Mononuclear cell (primary cell): ENCODE measurements around the gene SDK2. TPM values are rescaled to one million over a fixed set of nuclear protein-coding genes. Genes with fewer than 3 reads are reported as not detected.

ENCODE experiments used
- H3K27me3 ChIP-seq: 2 replicates; pipeline ENCODE4 v1.6.0; 2011; ENCODE audit warnings: low read length, control low read depth; ENCODE audit not compliant: insufficient read depth
- H3K4me1 ChIP-seq: 2 replicates; pipeline ENCODE4 v1.5.1; 2011; ENCODE audit warnings: mild to moderate bottlenecking, low read length, control low read depth; ENCODE audit not compliant: insufficient read depth
- H3K4me3 ChIP-seq: 2 replicates; pipeline ENCODE4 v1.5.1; 2011; ENCODE audit warnings: mild to moderate bottlenecking, low read length, moderate library complexity
- H3K9me3 ChIP-seq: 2 replicates; pipeline ENCODE4 v1.5.1; 2011; ENCODE audit warnings: low read depth, mild to moderate bottlenecking, control low read depth, low read length
- total RNA-seq: library from RNA; depleted of rRNA; stranded (reverse); fragments of >200 nt; gene quantifications from one replicate; pipeline ENCODE4 v1.2.3, GENCODE V29; 2012

SDK2 gene
- total RNA-seq, 1 donor: 2.0 TPM

DNA sequence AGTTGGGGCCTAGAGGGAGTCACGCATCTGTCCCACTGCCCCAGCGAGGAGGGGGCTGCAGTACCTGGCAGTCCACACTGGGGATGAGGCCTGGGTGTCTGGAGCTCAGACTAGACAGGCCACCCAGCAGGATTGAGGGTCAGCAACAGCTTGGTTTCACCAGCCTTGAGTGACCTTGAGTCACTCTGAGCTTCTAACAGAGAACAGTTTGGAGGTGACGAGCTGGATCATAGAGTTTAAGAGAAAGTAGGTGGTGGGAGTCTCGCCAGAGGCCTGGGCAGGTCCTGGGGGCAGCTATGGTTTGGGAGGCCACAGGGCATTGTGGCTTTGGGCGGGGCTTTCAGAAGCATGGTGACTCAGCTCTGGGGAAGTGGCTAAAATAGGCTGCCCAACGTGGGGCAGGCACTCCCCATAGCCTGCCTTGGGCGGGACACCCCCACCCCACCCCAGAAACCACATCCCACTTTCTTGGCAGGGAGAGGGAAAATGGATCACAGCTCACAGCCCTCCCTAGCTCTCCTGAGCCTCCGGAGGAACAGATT lies 352.9 kb downstream of the SDK2 start:
- no peaks in the 10 kb centered on the region for H3K9me3 ChIP-seq
- no peak overlapping the region for H3K4me3 ChIP-seq
- peaks cover 38% of the 10 kb centered on the region for H3K4me1 ChIP-seq
- H3K27me3 ChIP-seq: no peaks in the 10 kb centered on the region

DNA sequence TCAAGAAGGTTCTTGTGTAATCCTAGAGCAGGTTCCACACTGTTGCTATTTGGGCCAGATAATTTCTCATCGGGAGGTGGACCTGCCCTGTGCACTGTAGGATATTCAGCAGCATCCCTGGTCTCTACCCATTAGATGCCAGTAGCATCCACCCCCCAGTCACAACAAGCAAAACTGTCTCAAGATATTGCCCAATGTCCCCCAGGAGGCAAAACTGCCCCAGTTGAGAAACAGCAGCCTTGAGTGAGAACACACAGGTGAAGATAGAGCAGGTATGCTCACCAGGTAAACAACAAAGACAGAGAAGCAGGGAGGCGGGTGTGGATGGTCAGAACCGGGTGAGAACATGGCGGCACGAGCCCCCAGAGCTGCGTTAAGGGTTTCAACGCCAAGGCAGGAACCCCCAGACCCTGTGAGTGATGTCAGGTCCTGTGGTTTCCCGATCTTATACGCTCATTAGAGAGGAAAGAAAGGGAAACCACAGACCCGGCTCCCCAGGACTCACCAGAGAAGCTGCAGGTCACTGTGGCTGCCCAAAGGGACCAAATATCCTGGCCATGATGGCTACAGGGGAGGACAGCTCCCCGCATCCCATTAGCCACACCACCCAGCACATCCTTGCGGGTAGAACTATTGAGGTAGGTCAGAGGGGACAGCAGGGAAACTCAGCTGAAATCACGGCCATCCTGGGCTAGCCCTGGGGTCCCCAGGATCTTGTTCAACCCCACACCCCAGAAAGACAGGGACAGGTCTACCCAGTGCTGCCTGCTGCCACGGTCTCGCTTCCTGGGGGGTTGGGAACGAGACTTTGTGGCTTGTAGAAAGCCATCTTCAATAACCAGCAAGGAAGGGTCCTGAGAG lies 353.6 kb downstream of the SDK2 start:
- peaks cover 38% of the 10 kb centered on the region for H3K4me1 ChIP-seq
- H3K27me3 ChIP-seq: no peaks in the 10 kb centered on the region
- no peaks in the 10 kb centered on the region for H3K9me3 ChIP-seq
- H3K4me3 ChIP-seq: no peak overlapping the region

DNA sequence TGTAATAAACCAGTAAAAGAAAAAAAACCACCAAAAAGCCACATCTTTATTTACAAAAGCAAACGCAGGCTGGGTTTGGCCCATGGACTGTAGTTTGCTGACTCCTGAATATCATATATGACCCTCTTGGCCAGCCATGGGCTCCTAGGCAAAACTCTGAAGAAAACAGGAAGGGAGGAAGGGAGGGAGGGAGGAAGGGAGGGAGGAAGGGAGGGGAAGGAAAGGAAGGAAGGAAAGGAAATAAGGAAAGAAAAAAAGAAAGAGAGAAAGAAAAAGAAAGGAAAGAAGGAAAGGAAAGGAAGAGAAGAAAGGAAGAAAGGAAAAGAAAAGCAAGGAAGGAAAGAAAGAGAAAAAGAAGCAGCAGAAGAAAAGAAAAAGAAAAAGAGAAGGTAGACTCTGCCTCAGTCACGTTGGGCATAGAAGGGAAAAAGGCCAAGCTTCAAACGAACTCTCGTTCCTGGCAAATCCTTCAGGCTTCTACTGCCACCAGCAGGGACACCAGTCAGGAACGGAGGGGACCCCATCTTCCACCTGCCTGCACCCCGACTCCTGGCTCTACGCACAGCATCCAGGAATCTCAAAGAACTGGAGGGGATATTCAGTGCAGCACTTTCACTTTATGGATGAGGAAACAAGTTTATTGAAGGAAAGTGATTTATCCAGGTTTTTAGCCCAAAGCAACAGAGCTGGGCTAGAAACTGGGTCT lies 354.5 kb downstream of the SDK2 start:
- Histone ChIP-seq H3K4me1 (peaks cover 38% of the 10 kb centered on the region), H3K9me3 (no peaks in the 10 kb centered on the region), H3K4me3 (no peak overlapping the region), H3K27me3 (no peaks in the 10 kb centered on the region)

DNA sequence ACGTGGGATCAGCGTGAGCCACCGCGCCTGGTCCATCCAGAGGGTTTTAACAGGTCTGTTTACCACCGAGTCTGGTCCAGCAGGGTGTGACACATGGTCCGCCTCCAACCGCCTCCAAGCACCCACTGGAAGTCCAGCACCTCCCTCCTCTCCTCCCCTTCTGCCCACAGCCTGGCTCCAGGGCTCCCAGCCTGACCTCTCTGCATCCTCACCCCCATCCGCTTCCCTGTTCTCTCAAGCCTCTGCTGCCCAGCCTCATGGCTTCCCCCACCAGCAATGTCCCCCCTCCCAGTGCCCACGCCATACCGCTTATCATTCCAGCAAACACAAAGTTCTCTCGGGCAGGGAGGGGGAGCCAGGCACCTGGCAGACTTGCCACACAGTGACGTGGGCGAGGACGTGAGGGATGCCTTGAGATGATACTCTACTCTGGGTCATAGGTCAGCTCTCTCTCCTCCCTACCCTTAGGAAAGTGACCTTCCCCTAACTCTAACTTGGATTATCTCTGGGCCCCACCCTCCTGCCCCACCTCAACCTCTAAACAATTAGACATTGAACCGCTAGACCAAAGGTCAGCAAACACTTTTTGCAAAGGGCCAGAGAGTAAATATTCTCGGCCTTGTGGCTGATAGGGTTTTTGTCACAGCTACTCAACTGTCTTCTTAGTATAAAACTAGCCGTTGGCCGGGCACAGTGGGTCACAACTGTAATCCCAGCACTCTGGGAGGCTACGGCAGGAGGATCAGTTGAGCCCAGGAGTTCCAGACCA lies 355.5 kb downstream of the SDK2 start:
- peaks cover 38% of the 10 kb centered on the region for H3K4me1 ChIP-seq
- no peak overlapping the region for H3K4me3 ChIP-seq
- H3K9me3 ChIP-seq: no peaks in the 10 kb centered on the region
- H3K27me3 ChIP-seq: no peaks in the 10 kb centered on the region

DNA sequence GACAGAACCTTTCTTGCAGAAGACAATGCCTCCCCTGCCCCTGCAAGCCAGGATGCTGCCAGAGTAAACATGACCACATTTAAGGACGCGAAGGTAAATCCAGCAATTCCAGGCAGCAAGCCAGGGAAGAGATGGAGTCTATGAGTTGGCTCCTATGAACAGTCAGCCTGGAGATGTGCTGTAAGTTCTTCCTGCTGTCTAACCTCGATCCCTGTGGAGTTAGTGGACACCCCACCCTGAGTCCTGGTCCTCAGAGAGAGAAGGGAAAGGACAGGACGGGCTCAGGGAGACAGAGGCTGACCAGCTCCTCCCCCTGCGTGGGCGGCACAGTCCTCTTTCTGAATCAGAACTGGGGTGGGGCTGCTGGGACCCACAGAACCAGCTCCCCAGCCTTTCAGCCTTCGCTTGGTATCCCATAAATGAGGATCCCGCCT lies 357.4 kb downstream of the SDK2 start:
- no peaks in the 10 kb centered on the region for H3K27me3 ChIP-seq
- H3K4me1 ChIP-seq: peaks cover 28% of the 10 kb centered on the region
- no peaks in the 10 kb centered on the region for H3K9me3 ChIP-seq
- H3K4me3 ChIP-seq: no peak overlapping the region

DNA sequence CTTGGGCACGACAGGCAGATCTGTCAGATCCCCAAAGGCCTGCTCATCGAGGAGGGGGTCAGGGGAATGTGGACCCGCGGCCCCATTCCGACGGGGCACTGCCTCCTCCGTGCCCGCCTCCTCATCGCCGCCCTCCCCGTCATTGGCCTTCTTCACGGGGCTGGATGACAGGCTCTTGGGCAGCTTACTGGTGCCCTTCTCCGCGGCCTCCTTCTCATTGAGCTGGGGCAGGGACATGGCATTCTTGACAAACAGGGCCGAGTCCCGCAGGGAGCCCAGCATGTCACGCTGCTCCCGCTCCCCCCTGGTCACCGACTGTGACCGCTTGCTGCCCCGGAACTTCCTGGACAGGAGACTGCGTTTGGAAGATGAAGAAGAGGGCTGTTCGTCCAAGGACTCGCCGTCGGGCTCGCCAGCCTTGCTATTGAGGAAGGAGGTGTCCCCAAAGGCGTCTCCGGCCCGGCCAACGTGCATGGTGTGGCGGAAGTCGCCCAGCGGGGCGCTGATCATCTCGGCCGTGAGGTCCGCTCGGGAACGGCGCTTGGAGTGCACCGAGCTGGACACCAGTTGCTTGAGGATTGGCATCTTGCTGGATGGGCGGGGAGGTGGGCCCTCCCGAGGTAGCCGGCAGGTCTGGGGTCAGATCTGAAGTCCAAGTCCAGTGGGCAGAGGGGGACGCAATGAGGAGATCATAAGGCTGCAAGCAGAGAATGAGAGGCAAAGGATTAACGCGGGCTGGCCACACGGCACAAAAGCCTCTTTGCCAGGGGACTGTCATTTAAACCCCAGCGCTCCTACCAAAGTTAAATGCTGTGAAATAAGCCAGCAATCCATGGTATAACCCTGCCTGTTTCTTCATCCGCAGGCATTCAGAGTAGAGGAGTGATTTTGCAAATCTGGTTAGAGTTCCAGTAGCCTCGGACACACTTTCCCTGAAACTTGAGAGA lies 358.1 kb downstream of the SDK2 start:
- Histone ChIP-seq H3K4me3 (no peak overlapping the region), H3K27me3 (no peaks in the 10 kb centered on the region), H3K9me3 (no peaks in the 10 kb centered on the region), H3K4me1 (peaks cover 21% of the 10 kb centered on the region)

DNA sequence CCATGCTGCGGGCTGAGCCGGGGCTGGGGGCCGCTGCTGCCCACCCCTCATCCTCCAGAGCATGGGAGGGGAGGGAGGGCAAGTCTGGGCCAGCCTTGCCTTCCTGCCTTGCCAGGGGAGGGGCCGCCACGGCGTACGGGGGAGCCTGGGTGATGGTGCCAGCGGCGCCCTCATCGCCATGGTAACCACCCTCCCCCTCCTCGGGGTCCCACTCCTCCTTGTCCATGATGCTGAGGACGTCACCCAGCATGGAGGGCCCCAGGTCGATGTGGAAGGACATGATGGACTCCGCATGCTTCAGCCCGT lies 358.7 kb downstream of the SDK2 start:
- H3K4me1 ChIP-seq: peaks cover 15% of the 10 kb centered on the region
- H3K27me3 ChIP-seq: no peaks in the 10 kb centered on the region
- no peak overlapping the region for H3K4me3 ChIP-seq
- H3K9me3 ChIP-seq: no peaks in the 10 kb centered on the region

DNA sequence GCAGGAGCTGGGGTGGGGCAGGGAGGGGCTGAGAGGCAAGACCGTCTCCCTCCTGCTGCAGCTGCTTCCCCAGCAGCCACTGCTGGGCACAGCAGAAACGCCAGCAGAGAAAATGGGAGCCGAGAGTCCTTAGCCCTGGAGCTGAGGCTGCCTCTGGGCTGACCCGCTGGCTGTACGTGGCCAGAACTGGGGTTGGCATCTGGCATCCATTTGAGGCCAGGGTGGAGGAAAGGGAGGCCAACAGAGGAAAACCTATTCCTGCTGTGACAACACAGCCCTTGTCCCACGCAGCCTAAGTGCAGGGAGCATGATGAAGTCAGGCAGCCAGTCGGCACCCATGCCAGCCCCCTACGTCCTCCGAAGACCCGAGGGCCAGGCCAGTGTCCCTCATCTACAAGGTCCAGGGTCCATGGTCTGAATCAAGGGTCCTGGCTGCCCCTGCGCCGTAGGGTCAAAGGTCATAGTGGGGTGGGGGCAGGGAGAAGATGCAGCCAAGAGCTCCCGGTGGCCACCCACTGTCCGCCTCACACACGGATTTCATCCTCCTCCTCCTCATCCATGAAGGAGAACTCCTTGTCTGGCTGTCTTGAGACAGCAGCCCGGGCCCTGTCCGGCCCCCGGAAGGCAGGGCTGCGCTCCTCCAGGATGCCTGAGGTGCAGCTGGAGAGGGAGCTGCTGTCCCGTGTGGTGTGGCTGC lies 359.2 kb downstream of the SDK2 start:
- no peaks in the 10 kb centered on the region for H3K9me3 ChIP-seq
- no peaks in the 10 kb centered on the region for H3K27me3 ChIP-seq
- peaks cover 10% of the 10 kb centered on the region for H3K4me1 ChIP-seq
- H3K4me3 ChIP-seq: no peak overlapping the region
